Epithelial cell of proximal tubule (primary cell): Measurements from ENCODE around the gene CSTF2. TPM values are rescaled to one million over a fixed set of nuclear protein-coding genes. Genes with fewer than 3 reads are reported as not detected.

Experiments
- DNase-seq: peaks from one replicate; pipeline ENCODE4 v3.0.0-alpha.2; 2011; ENCODE audit warnings: low read depth
- H3K4me3 ChIP-seq: 2 replicates; pipeline ENCODE4 v1.5.1; 2011; ENCODE audit warnings: low read depth, mild to moderate bottlenecking, low read length
- total RNA-seq: library from RNA; depleted of rRNA; stranded (reverse); fragments of >200 nt; gene quantifications from 2 replicates; pipeline ENCODE4 v1.2.3, GENCODE V29; 2015
- TF ChIP-seq, protein P1 (sequence below): conservative IDR thresholded peaks from 2 replicates; pipeline ENCODE4 v1.5.1; 2012; ENCODE audit warnings: low read depth, mild to moderate bottlenecking, low read length

Gene CSTF2
- total RNA-seq, 1 donor from 2014 or later = 19.8 TPM

DNA sequence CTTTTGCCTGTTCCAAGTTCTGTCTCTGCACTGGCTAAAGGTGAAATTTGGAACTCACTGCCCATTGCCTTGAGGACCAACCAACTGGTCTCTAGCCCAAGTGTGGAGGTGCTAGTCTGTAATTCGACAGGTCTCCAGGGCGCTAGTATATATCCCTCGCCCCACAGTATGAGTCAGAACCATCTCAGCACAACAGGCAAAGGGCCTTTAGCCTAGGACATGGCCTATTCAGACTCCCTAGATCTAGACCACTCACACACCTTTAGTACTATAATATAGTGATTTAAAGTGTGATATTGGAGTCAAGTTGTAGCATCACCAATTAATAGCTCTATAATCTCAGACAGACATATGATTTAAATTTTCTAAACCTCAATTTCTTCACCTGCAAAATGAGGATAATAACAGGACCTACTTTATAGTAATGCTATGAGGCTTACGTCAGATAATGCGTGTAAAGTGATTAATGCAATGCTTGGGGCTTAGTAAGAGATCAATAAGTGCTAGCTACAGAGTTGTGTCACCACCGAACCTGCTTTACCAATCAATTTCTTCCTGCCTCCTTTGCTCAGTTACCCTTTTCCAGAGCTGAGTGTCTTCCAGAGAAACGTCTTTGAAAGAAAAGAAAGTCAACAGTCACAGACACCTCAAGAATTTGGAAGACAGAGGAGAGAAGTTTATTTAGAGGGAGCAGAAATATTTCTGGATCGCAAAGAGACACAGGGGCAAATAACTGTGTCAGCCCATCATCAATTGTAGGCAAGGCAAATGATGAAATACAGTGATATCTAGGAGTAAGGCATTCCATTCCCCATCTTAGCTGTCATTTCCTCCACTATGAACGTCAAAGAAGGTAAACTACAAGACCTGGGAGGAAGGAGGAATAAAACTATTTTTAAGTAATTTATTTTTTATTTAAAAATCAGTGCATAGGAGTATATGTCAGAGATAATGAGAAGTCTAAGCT is 51.7 kb downstream of the CSTF2 start:
- no peak for DNase-seq
- TF ChIP-seq, protein P1, sequence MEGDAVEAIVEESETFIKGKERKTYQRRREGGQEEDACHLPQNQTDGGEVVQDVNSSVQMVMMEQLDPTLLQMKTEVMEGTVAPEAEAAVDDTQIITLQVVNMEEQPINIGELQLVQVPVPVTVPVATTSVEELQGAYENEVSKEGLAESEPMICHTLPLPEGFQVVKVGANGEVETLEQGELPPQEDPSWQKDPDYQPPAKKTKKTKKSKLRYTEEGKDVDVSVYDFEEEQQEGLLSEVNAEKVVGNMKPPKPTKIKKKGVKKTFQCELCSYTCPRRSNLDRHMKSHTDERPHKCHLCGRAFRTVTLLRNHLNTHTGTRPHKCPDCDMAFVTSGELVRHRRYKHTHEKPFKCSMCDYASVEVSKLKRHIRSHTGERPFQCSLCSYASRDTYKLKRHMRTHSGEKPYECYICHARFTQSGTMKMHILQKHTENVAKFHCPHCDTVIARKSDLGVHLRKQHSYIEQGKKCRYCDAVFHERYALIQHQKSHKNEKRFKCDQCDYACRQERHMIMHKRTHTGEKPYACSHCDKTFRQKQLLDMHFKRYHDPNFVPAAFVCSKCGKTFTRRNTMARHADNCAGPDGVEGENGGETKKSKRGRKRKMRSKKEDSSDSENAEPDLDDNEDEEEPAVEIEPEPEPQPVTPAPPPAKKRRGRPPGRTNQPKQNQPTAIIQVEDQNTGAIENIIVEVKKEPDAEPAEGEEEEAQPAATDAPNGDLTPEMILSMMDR = no peak
- H3K4me3 ChIP-seq = no peak overlapping the region

DNA sequence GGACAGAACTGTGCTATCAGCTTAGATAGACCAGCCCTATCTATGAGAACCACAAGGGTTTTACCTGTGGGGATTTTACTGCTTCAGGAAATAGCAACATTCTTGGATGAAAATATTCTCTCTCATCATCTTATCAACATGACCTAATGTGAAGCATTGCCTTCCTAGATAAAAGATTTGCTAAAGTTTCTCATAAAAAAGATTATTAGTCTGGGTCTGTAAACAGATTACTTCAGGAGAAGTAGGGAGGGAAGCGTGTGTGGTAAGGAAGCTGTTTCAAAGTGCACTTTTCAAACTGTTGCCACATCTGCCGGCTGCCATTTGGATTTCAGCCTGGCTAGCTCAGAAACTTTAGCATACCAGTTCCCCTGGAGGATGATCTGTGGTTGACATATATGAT is 54.1 kb downstream of the CSTF2 start, which contains the start of gene NOX1:
TSS of gene NOX1 (minus strand) at position 35 of the 400 bp plus-strand sequence. CDS start 220 bp downstream, outside the sequence.
- TF ChIP-seq, protein P1 = no peak
- no peak within 1 kb of the TSS for H3K4me3 ChIP-seq
- DNase-seq = no peak

DNA sequence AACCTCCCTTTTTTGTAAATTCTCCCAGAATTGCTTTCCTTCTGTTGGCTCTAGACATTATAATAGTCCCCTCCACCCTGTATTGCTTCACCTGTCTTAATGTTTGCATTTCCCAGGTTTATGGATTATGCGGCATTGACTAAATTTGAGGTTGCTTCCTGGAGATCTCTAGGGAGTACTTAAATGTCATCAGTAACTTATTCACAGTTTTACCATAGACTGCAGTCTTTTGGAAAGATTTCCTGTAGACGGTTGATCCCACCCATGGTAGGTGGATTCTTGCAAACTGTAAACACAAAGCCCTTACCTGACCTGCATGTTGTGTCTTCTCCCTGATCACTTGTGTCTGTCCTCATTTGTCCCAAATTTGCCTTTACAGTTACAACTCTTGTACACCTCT is 60.2 kb downstream of the CSTF2 start:
- TF ChIP-seq, protein P1 = no peak
- DNase-seq = no peak
- H3K4me3 ChIP-seq = no peak overlapping the region

DNA sequence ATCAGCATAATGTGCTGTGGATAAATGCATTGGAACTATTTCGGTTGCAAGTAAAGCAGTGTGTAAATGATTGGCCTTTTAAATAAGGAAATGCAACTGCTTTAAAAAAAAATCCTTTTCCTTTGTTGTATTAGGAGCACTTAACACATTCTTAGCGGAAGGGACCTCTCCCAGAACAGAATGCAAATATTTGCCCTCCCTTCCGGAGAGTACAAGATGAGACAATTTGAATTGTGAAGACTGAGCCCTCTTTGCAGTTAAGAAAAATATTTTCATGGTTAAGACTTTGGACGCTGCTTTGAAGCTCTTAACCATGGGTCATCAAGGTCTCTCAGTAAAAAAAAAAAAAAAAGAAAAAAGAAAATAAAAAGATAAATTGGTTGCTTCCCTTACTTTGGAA is 63.5 kb downstream of the CSTF2 start:
- TF ChIP-seq, protein P1 = no peak
- H3K4me3 ChIP-seq = no peak overlapping the region
- no peak for DNase-seq

Other genes with a start within 250 kb of the CSTF2 start
- not detected in 2 replicates for gene TNMD, start 235.5 kb upstream of the CSTF2 start, total RNA-seq
- gene TSPAN6, start 183.6 kb upstream of the CSTF2 start, total RNA-seq = 39.5 and 59.0 TPM in 2 replicates
- 7.2 and 29.5 TPM in 2 replicates for gene SRPX2, start 176.2 kb upstream of the CSTF2 start, total RNA-seq
- 5.3 and 8.0 TPM in 2 replicates for gene SYTL4, start 88.3 kb upstream of the CSTF2 start, total RNA-seq
- gene NOX1, start 54.0 kb downstream of the CSTF2 start, total RNA-seq = not detected in 2 replicates
- gene XKRX, start 108.5 kb downstream of the CSTF2 start, total RNA-seq = not detected in 2 replicates
- gene ARL13A, start 149.3 kb downstream of the CSTF2 start, total RNA-seq = not detected in 2 replicates
- gene TRMT2B, start 231.7 kb downstream of the CSTF2 start, total RNA-seq = 5.0 and 14.4 TPM in 2 replicates